ENCODE measurements around the gene ADPRH. TPM values are rescaled to one million over a fixed set of nuclear protein-coding genes. Genes with fewer than 3 reads are reported as not detected.

The ADPRH gene
- total and polyA plus RNA-seq, 9 donors: 2.1 to 14.6 (median 4.5) TPM

DNA sequence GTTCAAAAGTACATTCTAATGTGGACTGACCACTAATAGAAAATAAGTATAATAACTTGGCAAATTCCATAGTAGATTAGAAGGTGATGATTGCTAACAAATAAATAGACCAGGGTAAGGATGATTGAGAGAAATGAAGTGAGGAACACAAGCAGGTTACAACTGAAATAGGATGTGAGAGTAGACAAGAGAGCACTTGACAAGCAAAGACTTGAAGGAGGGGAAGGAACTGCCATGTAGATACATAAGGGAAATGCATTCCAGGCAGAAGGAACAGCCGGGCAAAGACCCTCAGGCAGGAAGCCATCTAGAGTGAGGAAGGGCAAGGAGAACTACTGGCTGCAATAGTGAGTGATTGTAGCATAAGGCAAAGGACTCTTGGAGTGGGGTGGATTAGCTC is 23.4 kb downstream of the ADPRH start:
- TF ChIP-seq POLR2A (IDR thresholded peaks at IDR 0.05) (no peak), EP300 (IDR thresholded peaks at IDR 0.05) (no peak)
- TF ChIP-seq, protein P1, sequence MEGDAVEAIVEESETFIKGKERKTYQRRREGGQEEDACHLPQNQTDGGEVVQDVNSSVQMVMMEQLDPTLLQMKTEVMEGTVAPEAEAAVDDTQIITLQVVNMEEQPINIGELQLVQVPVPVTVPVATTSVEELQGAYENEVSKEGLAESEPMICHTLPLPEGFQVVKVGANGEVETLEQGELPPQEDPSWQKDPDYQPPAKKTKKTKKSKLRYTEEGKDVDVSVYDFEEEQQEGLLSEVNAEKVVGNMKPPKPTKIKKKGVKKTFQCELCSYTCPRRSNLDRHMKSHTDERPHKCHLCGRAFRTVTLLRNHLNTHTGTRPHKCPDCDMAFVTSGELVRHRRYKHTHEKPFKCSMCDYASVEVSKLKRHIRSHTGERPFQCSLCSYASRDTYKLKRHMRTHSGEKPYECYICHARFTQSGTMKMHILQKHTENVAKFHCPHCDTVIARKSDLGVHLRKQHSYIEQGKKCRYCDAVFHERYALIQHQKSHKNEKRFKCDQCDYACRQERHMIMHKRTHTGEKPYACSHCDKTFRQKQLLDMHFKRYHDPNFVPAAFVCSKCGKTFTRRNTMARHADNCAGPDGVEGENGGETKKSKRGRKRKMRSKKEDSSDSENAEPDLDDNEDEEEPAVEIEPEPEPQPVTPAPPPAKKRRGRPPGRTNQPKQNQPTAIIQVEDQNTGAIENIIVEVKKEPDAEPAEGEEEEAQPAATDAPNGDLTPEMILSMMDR (IDR thresholded peaks at IDR 0.05): no peak
- DNase-seq: no peak
- Histone ChIP-seq H3K27me3 (no peaks in the 10 kb centered on the region), H3K4me3 (no peak overlapping the region), H3K4me1 (ENCODE audit: insufficient read depth) (peaks cover 3% of the 10 kb centered on the region), H3K36me3 (no peaks in the 10 kb centered on the region), H3K9me3 (no peaks in the 10 kb centered on the region), H3K27ac (no peak overlapping the region)
- WGBS, 3 donors: 71 to 77% (median 73%) methylated on average over 1 of the region's 1 CpG
- intact Hi-C loops (cut with DNase I): no loop called here

DNA sequence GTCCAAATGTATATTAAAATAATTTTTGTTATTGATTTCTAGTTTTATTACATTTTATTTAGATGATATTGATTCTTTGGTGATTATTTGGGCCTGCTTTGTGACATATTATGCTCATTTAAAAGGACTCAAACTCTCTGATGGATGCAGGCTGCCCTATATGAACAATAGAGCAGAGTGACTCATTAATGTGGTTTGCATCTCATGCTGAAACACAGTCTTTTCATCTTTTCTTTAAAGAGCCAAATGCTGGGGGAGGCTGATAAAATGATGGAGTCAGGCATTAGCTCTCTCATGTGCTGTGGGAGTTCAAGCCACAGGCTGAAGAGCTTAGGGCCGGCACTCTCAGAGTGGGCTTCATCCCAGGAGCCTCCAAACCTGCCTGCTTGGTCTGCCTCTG is 25.6 kb downstream of the ADPRH start:
- Histone ChIP-seq H3K36me3 (no peaks in the 10 kb centered on the region), H3K9me3 (no peaks in the 10 kb centered on the region), H3K27ac (no peak overlapping the region), H3K4me1 (ENCODE audit: insufficient read depth) (no peaks in the 10 kb centered on the region), H3K27me3 (no peaks in the 10 kb centered on the region), H3K4me3 (no peak overlapping the region)
- intact Hi-C loops (cut with DNase I): no loop called here
- TF ChIP-seq, protein P1 (IDR thresholded peaks at IDR 0.05): no peak
- TF ChIP-seq EP300 (IDR thresholded peaks at IDR 0.05): no peak
- no peak for TF ChIP-seq POLR2A (IDR thresholded peaks at IDR 0.05)
- whole genome bisulfite sequencing, 3 donors: 28 to 55% (median 53%) methylated on average over 1 of the region's 1 CpG
- no peak for DNase-seq

DNA sequence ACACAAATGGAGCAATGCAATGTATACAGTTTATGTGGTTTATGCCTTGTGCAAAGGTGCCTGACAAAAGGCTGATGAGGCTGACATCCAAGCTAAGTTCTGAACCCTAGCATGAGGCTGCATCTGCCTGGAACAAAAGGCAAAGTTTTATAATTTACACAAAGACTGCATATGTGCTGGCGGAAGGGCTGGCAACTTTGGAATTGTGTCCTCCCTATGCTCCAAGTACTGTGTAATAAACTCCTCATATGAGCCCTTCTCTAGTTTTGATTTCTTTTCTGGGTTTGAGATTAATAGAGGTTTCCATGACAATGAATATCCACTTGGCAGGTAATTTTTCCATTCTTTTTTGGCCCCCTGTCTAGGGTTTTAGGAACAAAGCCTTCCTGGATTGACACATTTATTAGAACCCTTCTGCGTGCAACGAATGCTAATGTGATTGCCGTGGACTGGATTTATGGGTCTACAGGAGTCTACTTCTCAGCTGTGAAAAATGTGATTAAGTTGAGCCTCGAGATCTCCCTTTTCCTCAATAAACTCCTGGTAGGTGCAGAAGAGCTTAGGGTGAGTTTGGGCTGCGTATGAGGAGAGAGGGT is 29.2 kb downstream of the ADPRH start:
- Histone ChIP-seq H3K27ac (no peak overlapping the region), H3K36me3 (no peaks in the 10 kb centered on the region), H3K4me3 (no peak overlapping the region), H3K27me3 (no peaks in the 10 kb centered on the region), H3K4me1 (ENCODE audit: insufficient read depth) (no peaks in the 10 kb centered on the region), H3K9me3 (no peaks in the 10 kb centered on the region)
- intact Hi-C loops (cut with DNase I): no loop called here
- TF ChIP-seq, protein P1 (IDR thresholded peaks at IDR 0.05): no peak
- TF ChIP-seq EP300 (IDR thresholded peaks at IDR 0.05) (no peak), POLR2A (IDR thresholded peaks at IDR 0.05) (no peak)
- 72 to 92% (median 82%) methylated on average over 6 of the region's 6 CpGs for WGBS, 3 donors
- DNase-seq: no peak

DNA sequence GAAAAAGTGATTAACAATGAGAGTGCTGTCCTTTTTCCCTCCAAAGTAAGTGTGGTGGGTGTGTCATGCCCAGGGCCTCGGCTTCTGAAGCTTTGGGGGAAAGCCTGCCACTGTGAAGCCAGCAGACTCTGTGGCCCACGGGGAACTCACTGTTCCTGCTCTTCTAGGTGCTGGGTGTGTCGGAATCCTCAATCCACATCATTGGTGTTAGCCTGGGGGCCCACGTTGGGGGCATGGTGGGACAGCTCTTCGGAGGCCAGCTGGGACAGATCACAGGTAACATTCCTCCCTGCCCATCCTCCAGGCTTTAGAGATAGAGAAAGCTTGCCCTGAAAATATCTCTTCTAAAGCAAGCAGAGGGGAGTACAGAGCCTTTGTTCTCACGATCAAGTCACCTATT is 30.0 kb downstream of the ADPRH start:
- no peaks in the 10 kb centered on the region for H3K9me3 ChIP-seq
- no peaks in the 10 kb centered on the region for H3K4me1 ChIP-seq (ENCODE audit: insufficient read depth)
- no peak overlapping the region for H3K4me3 ChIP-seq
- no peak for DNase-seq
- TF ChIP-seq POLR2A (IDR thresholded peaks at IDR 0.05) (no peak), EP300 (IDR thresholded peaks at IDR 0.05) (no peak)
- TF ChIP-seq, protein P1 (IDR thresholded peaks at IDR 0.05): no peak
- H3K27me3 ChIP-seq: no peaks in the 10 kb centered on the region
- intact Hi-C loops (cut with DNase I): no loop called here
- no peak overlapping the region for H3K27ac ChIP-seq
- 45 to 61% (median 53%) methylated on average over 6 of the region's 6 CpGs for WGBS, 3 donors
- no peaks in the 10 kb centered on the region for H3K36me3 ChIP-seq

Measured in ovary (tissue), 9 donors.